Activated T-helper 1 cell treated with Interleukin-2 at 50 U/mL for 16 hours (primary cell): ENCODE data around the gene PDE3A.

Experiments
- DNase-seq: peaks from one replicate; pipeline ENCODE4 v3.0.0-alpha.2; 2020; ENCODE audit warnings: low read depth

The PDE3A gene

GRCh38 chr12:20424841-20425240 is 56.5 kb downstream of the PDE3A start:
- DNase-seq: no peak

GRCh38 chr12:20426191-20426590 is 57.9 kb downstream of the PDE3A start:
- DNase-seq: no peak

- DNase-seq: no peak
Measured at GRCh38 chr12:20426957-20427356, 58.6 kb downstream of the PDE3A start.

GRCh38 chr12:20429852-20430251 is 61.5 kb downstream of the PDE3A start:
- no peak for DNase-seq

- DNase-seq: no peak
Measured at GRCh38 chr12:20432290-20432689, 64.0 kb downstream of the PDE3A start.

- no peak for DNase-seq
Measured at GRCh38 chr12:20434996-20435395, 66.7 kb downstream of the PDE3A start.

GRCh38 chr12:20436316-20436715 is 68.0 kb downstream of the PDE3A start:
- DNase-seq: no peak

GRCh38 chr12:20438299-20438779 is 70.0 kb downstream of the PDE3A start:
- DNase-seq: no peak

GRCh38 chr12:20439626-20440025 is 71.3 kb downstream of the PDE3A start:
- no peak for DNase-seq

GRCh38 chr12:20440408-20440807 is 72.1 kb downstream of the PDE3A start:
- DNase-seq: no peak

- no peak for DNase-seq
Measured at GRCh38 chr12:20442322-20442721, 74.0 kb downstream of the PDE3A start.

GRCh38 chr12:20443255-20443654 is 74.9 kb downstream of the PDE3A start:
- no peak for DNase-seq

- DNase-seq: no peak
Measured at GRCh38 chr12:20443792-20444191, 75.5 kb downstream of the PDE3A start.

- no peak for DNase-seq
Measured at GRCh38 chr12:20444595-20445170, 76.3 kb downstream of the PDE3A start.

GRCh38 chr12:20445687-20446086 is 77.3 kb downstream of the PDE3A start:
- DNase-seq: no peak

GRCh38 chr12:20446836-20447235 is 78.5 kb downstream of the PDE3A start:
- no peak for DNase-seq

- DNase-seq: no peak
Measured at GRCh38 chr12:20448781-20449180, 80.4 kb downstream of the PDE3A start.

- DNase-seq: no peak
Measured at GRCh38 chr12:20450591-20451180, 82.3 kb downstream of the PDE3A start.

- DNase-seq: no peak
Measured at GRCh38 chr12:20451761-20452160, 83.4 kb downstream of the PDE3A start.

- no peak for DNase-seq
Measured at GRCh38 chr12:20452496-20453010, 84.2 kb downstream of the PDE3A start.

GRCh38 chr12:20453756-20454310 is 85.5 kb downstream of the PDE3A start:
- DNase-seq: no peak

- no peak for DNase-seq
Measured at GRCh38 chr12:20455001-20455706, 86.8 kb downstream of the PDE3A start.

GRCh38 chr12:20457582-20457981 is 89.2 kb downstream of the PDE3A start:
- DNase-seq: no peak
